NCI-H524 (cell line): ENCODE data around the gene ERF.
A peak's percentile ranks its signal among the peaks of the same experiment; 100 is the strongest.

Source experiments
- DNase-seq, 2 experiments: peaks; one replicate each; lab custom pipeline; 2025; lab: John Stamatoyannopoulos, UW

The ERF gene

GRCh38 chr19:42241279-42241678 lies 13.6 kb downstream of the ERF start:
- DNase-seq = no peak

- no peak for DNase-seq
Observed at GRCh38 chr19:42239544-42240220, 15.2 kb downstream of the ERF start.

DNA sequence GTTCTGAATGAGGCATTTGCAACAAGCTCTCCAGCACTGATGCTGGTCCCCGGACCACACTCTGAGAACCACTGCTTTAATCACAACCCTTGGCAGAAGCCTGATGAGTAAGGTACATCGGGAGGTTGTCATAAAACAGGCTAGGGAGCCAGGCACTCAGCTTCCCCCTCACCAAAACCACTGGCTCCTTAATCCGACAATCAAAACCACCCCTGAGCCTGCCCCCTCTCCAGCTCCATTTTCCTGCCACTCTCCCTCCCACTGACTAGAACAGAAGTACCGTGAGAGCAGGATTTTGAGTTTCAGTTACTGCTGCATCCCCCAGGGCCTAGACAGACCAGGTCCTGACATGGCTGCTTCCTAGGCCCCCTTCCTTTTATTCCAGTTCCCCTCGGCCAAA lies 19.7 kb downstream of the ERF start:
- DNase-seq = no peak

GRCh38 chr19:42234364-42234763 lies 20.6 kb downstream of the ERF start:
- no peak for DNase-seq

DNA sequence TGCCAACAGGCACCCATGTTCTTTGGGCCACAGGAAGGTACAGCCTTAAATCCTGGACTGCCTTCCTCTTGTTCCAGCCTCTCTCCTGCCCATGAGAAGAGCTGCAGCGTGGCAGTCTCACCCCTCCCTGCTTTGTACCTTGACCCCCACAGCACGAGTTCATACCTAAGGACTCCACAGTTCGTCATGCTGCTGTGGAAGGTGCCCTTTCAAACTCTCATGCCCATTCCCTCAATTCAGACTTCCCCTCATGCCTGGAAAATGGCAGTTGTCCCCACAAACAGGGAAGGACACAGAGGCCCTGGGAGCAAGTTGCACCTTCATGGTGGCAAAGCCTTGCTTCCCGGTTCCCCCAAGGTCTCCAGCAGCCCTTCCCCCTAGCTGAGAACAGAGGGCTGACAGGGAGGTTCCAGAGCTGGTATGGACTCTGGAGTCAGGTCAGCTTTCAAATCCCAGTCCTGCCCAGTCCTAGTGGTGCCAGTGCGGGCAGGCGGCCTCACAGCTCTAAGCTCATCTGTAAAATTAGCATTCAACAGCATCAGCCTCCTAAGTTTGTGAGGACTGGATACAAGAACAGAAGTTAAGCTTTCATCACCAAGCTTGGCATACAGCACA lies 21.1 kb downstream of the ERF start:
- no peak for DNase-seq

- DNase-seq = no peak
Observed at GRCh38 chr19:42233106-42233505, 21.8 kb downstream of the ERF start.

DNA sequence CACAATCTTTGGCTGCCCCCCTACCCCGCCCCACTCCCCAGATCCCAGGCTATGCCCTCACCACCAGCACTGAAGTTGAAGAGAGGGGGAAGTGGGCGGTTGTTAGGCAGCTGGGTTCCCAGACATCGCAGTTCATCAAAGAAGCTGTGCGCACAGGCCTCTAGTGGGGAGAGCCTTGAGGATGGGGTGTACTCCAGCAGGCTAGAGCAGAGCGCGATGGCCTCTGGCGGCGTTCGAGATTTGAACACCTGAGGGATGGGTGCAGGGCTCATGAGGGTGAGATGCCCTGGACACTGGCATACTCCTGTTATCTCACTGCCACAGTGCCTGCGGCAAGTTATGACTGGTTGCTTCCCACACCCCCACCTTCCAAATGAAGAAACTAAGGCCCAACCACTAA lies 22.5 kb downstream of the ERF start:
- no peak for DNase-seq

GRCh38 chr19:42230571-42230970 lies 24.4 kb downstream of the ERF start:
- no peak for DNase-seq

DNA sequence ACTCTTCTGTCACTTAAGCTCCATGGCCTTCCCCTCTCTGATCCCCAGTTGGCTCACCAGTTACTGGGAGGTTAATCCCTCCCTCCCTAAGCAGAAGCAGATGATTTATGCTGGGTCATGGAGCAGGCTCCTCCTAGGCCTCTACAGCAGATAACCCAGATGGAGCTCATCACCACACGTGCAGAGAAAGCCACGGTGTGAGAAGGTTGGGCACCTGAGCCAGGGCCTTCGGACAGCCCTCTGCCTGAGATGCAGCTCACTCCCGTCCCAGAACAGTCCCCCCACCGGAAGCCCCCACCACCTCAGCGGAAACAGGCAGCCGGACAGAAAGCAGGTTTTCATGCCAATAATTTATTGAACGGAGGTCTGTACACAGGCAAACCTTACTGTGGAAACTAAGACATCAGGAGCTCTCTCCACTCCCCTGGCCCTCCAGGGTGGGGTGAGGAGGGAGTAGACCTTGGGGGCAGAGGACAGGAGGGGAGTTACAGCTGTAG lies 25.0 kb downstream of the ERF start:
- DNase-seq = peak in 1 of 2 experiments; percentile 30

- DNase-seq = no peak
Observed at GRCh38 chr19:42229301-42229854, 25.6 kb downstream of the ERF start.

DNA sequence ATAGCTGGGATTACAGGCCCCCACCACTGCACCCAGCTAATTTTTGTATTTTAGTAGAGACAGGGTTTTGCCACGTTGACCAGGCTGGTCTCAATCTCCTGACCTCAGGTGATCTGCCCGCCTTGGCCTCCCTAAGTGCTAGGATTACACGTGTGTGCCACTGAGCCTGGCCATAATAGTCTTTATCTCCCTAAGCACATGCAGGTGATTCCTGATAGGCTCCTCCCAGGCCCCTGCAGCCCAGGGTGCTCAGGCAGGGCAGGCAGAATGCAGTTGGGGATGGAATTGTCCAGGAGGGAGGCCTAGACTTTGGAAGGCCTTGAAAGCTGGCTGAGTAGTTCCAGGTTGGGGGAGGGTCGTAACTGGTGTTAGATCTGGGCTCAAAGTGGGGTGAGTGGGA lies 26.3 kb downstream of the ERF start:
- DNase-seq = no peak

- DNase-seq = no peak
Observed at GRCh38 chr19:42226886-42227285, 28.0 kb downstream of the ERF start.

DNA sequence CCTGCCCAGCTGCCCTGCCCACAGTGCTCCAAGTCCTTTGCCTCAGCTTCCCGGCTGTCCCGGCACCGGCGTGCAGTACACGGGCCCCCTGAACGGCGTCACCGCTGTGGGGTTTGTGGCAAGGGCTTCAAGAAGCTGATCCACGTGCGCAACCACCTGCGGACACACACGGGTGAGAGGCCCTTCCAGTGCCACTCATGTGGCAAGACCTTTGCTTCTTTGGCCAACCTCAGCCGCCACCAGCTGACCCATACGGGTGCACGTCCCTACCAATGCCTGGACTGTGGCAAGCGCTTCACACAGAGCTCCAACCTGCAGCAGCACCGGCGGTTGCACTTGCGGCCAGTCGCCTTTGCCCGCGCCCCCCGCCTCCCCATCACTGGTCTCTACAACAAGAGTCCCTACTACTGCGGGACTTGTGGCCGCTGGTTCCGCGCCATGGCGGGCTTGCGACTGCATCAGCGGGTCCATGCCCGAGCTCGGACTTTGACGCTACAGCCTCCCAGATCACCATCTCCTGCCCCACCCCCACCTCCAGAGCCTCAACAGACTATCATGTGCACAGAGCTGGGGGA lies 29.1 kb downstream of the ERF start:
- DNase-seq = no peak

GRCh38 chr19:42224940-42225717 lies 29.8 kb downstream of the ERF start:
- DNase-seq = no peak

- no peak for DNase-seq
Observed at GRCh38 chr19:42220751-42221097, 34.2 kb downstream of the ERF start.

DNA sequence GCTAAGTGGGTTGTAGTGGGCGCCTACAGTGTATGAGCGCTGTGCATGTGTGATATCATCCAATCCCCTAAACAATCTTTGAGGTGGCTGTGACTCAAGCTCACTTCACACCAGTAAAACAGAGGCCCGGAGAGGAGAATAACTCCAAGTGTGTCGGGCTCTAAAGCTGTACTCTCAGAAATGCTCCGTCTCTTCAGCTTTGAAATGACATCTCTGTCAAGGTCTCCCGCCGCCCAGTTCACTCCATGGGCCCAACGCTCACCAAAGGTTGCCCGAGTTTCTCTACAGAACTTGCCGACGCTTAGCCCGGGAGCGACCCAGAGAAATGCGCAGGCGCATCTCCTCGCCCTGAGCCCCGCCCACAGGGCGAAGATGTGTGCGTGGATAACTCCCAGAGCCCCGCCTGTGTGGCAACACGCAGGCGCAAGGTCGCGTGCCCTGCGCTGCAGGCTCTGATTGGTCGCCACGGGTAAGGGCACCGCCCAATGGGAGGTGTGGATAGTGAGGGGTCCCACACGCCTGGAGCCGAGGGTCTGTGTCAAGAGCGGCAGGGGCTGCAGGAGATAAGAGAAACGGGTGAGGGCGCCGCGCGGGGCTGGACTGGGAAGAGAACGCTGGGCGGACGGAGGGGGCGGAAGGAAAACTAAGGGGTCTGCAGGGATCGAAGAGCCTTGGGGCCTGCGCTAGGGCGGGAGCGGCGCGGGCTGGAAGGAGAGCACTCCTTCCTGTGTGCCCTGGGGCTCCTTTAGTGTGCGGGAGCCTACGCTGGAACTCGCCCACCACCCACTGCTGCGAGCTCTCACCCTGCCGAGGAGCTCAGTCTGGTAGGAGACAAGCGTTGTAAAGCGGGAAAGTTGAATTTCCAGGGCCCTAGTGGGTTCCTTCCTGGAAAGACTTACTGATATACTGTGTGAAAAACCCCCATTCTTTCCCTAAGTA lies 34.8 kb downstream of the ERF start, which contains the start of gene ZNF526:
ZNF526 (plus strand) TSS at position 501 of the 939 bp plus-strand sequence. CDS start 4,092 bp downstream, outside the sequence.
- DNase-seq = peak; percentile 97 to 99

DNA sequence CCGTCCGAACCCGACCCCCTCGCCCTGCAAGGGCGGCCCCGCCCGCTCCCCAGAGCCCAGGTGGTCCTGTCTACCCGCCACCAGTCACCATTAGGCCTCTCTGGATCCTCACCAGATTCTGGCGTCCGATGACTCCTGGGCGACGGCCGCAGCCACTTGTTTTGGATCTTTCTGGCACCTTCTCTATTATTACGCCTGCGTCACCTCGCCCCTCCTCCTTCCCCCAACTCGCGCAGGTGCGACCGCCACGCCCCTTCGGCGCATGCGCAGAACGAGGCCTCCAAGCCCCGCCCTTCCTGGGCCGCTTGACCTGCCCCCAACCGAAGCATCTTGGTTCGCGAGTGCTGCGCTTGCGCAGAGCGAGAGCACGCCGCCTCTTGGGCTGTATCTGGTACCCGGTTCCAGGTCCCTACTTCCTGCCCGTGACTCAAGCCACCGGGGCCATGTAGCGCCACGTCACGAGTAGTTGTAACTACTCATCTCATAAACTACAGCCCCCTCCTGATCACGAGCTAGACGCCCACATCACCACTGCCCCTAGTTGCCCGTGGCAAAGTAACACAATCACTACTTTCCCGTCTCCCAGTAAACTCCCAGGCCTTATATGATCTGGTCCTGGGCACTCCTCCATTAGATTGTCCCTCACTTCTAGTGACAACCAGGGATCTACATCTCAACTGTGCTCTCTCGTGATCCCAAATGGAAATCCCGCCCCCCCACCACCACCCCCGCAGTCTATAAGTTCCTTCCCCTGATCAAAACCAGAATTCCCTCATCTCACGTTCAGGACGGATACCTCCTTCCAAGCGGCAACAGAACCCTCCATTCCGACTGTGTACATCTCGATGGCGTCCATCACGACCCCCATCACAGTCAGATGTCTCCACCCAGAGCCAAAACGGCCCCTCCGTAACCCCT lies 37.1 kb downstream of the ERF start, which contains the start of gene DEDD2:
DEDD2 (minus strand) TSS at position 158 of the 918 bp plus-strand sequence. CDS start 670 bp downstream, outside the sequence.
- DNase-seq = peak; percentile 91 to 94

GRCh38 chr19:42216653-42217519 lies 38.0 kb downstream of the ERF start:
- peak in 1 of 2 experiments; percentile 46 for DNase-seq
